Bronchial epithelial cell (primary cell): Measurements from ENCODE around the gene VRK2. TPM values are rescaled to one million over a fixed set of nuclear protein-coding genes. Genes with fewer than 3 reads are reported as not detected.
A peak's percentile ranks its signal among the peaks of the same experiment; 100 is the strongest.

ENCODE experiments used
- DNase-seq: peaks from one replicate; pipeline ENCODE4 v3.0.0-alpha.2; 2010; ENCODE audit warnings: low read depth
- FAIRE-seq: peaks from 2 replicates; lab custom pipeline; 2011; peaks lifted over from hg19 to GRCh38; lab: Jason Lieb, UNC
- H3K27me3 ChIP-seq: 2 replicates; pipeline ENCODE4 v1.5.1; 2011; ENCODE audit warnings: low read length; ENCODE audit not compliant: control insufficient read depth, insufficient read depth
- H3K36me3 ChIP-seq: 2 replicates; pipeline ENCODE4 v1.5.1; 2011; ENCODE audit warnings: low read length; ENCODE audit not compliant: control insufficient read depth, insufficient read depth
- H3K4me3 ChIP-seq: 2 replicates; pipeline ENCODE4 v1.5.1; 2011; ENCODE audit warnings: mild to moderate bottlenecking, low read depth, low read length, control low read depth
- total RNA-seq: library from RNA; depleted of rRNA; stranded (reverse); fragments of >200 nt; gene quantifications from 2 replicates; pipeline ENCODE4 v1.2.1, GENCODE V29; 2014
- TF ChIP-seq, protein P1 (sequence below): IDR thresholded peaks from 2 replicates; pipeline ENCODE4 v1.5.1; 2011; ENCODE audit warnings: mild to moderate bottlenecking, moderate library complexity, low read length, control low read depth, inconsistent platforms; ENCODE audit not compliant: insufficient read depth, severe bottlenecking

The VRK2 gene
- total RNA-seq, 1 donor from 2014 or later: 67.7 TPM

DNA sequence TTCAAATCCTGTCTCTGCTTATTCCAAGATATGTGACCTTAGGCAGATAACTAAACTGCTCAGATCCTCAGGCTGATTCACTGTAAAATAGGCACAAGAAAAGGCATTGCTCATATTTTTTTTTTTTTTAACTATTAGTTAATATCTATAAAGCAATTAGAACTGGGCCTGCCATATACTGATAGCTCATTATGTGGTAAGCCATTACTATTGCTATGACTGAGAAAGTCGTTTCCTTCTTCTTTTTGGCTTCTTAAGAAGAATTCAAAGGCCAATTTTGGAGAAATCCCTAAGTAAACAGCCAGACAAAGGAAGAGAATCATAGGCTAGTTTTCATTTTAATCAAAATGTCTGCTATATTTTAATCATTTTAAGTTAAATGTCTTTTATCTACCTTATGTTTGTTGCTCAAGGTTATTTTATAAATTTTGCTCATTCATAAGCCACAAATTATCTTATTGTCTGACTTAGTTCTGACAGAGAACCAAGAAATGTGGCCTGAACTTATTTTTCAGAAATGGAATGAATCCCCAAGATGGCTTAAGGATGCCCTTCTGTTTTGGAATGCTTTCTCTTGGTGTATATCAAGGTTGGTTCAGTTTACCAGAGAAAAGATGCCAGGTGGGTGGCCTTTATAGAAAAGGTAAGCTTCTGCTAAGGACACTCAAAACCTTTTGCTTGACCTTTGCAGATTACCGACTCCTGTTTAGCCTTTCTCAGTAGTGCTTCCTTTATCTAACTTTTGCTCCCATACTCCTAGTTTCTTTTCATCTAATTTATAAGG lies 21.3 kb upstream of the VRK2 start:
- no peaks in the 10 kb centered on the region for H3K27me3 ChIP-seq
- no peaks in the 10 kb centered on the region for H3K36me3 ChIP-seq
- DNase-seq (no peak), FAIRE-seq (no peak)
- no peak overlapping the region for H3K4me3 ChIP-seq
- TF ChIP-seq, protein P1, sequence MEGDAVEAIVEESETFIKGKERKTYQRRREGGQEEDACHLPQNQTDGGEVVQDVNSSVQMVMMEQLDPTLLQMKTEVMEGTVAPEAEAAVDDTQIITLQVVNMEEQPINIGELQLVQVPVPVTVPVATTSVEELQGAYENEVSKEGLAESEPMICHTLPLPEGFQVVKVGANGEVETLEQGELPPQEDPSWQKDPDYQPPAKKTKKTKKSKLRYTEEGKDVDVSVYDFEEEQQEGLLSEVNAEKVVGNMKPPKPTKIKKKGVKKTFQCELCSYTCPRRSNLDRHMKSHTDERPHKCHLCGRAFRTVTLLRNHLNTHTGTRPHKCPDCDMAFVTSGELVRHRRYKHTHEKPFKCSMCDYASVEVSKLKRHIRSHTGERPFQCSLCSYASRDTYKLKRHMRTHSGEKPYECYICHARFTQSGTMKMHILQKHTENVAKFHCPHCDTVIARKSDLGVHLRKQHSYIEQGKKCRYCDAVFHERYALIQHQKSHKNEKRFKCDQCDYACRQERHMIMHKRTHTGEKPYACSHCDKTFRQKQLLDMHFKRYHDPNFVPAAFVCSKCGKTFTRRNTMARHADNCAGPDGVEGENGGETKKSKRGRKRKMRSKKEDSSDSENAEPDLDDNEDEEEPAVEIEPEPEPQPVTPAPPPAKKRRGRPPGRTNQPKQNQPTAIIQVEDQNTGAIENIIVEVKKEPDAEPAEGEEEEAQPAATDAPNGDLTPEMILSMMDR: no peak

DNA sequence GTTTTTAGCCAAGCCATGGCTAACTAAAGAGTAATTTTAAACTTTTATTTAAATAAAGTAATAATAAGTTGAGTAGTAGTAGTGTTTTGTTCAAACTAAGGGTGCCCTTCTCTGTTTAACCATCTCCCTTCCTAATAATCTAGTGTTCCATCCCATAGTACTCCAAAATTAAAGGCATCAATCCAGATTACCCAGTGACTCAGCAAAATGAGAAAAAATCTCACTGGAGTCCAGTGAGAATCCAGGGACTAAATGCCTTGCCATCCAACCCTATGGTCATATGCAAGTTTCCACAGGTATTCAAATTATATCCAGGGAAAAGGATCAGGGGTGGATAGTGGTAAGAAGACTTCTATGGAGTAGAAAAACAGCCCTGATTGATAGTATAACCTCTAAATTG lies 19.6 kb upstream of the VRK2 start:
- DNase-seq (no peak), FAIRE-seq (no peak)
- no peaks in the 10 kb centered on the region for H3K36me3 ChIP-seq
- no peak overlapping the region for H3K4me3 ChIP-seq
- TF ChIP-seq, protein P1: no peak
- no peaks in the 10 kb centered on the region for H3K27me3 ChIP-seq

DNA sequence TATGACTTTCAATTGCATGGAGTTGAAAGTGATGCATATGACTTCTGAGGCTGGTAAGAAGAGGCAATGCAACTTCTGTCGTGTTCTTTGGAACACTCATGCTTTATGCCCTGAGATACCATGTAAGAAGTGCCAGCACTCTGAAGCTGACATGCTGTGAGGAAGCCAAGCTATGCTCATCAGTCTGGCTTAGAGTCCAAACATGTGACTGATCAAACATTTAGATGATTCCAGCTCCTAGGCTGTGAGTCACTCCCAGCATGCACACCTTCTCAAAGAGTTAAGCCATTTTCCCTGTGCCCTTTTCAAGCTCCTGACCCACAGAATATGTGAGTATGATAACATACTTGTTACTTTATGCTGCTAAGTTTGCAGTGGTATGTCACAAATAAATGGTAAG lies 15.8 kb upstream of the VRK2 start:
- Histone ChIP-seq H3K36me3 (no peaks in the 10 kb centered on the region), H3K4me3 (no peak overlapping the region), H3K27me3 (no peaks in the 10 kb centered on the region)
- peak; percentile 46 for DNase-seq
- TF ChIP-seq, protein P1: no peak
- no peak for FAIRE-seq

DNA sequence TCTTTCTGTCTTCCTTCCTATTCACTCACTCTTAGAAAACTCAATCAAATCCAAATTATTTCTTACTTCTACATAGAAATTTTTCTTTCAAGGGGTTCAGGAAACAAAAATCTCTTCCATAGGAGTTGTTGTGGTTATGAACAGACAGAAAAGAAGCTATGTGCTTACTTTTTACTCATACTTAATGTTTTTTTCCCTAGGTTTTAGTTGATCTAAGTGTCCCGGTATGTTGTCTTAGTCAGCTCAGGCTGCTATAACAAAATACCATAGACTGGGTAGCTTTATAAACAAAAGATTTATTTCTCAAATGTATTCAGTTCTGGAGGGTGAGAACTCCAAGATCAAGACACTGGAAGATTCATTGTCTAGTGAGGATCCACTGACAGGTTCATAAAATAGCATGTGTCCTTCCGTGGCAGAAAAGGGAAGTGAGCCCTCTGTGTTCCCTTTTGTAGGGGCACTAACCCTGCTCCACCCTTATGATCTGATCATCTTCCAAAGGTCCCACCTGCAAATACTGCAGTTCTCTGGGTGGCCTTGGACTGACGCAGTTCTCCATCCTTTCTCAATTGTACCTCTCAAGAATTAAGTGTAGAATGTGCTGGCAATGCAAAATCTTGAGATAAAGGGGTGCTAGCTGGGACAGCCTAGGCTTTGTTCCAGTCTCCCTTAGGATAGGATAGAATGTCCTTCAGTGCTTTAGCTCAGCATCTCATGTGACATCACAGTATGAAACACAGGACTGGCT lies 14.4 kb upstream of the VRK2 start:
- no peak for DNase-seq

DNA sequence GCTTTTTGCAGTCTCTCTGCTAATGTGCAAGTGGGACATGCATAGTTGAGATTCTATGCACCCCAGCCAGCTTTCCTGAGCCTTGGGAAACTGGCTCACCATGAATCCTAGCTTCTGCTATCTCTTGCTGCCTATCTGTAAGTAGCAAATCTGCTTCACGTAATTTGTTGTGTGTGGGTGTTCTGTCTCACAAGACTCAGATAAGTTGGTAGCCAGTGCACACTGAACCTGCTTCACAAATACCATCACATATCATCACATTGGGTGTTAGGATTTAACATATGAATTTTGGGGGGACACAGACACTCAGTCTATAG lies 13.9 kb upstream of the VRK2 start:
- no peak for DNase-seq
- peak; percentile 32 for FAIRE-seq
- TF ChIP-seq, protein P1: no peak

More for the DNA sequence above, 14.4 kb upstream of the VRK2 start:
- no peak overlapping the region for H3K4me3 ChIP-seq
- H3K36me3 ChIP-seq: no peaks in the 10 kb centered on the region
- FAIRE-seq: no peak
- no peaks in the 10 kb centered on the region for H3K27me3 ChIP-seq
- TF ChIP-seq, protein P1: no peak

DNA sequence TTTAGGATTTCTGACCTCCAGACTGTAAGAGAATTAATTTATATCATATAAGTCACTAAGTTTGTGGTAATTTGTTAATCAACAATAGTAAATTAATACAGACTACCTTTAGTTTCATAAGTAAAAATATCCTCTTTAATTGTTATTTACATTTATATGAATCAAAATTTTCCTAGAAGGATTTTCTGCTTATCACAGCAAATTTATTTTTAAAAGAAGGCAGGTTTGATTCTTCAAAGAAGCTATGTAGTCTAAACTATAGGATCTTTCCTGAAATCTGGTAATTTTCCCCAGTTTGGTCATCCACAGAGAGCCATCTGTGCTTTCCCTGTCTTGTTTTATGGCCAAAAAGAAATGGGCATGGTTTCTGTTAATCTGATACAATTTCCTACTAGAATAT lies 13.1 kb upstream of the VRK2 start:
- no peak overlapping the region for H3K4me3 ChIP-seq
- DNase-seq: no peak
- no peaks in the 10 kb centered on the region for H3K36me3 ChIP-seq
- H3K27me3 ChIP-seq: no peaks in the 10 kb centered on the region
- FAIRE-seq: no peak
- TF ChIP-seq, protein P1: no peak

More for the DNA sequence above, 13.9 kb upstream of the VRK2 start:
- no peaks in the 10 kb centered on the region for H3K27me3 ChIP-seq
- no peaks in the 10 kb centered on the region for H3K36me3 ChIP-seq
- H3K4me3 ChIP-seq: no peak overlapping the region
